ENCODE data around the gene RGL4. TPM values are rescaled to one million over a fixed set of nuclear protein-coding genes. Genes with fewer than 3 reads are reported as not detected.
"Not testable (repeated sequence)": the region's sequence is repeated elsewhere in the genome, so short reads cannot be mapped to it uniquely, and the experiment has no call there.

Gene RGL4, protein sequence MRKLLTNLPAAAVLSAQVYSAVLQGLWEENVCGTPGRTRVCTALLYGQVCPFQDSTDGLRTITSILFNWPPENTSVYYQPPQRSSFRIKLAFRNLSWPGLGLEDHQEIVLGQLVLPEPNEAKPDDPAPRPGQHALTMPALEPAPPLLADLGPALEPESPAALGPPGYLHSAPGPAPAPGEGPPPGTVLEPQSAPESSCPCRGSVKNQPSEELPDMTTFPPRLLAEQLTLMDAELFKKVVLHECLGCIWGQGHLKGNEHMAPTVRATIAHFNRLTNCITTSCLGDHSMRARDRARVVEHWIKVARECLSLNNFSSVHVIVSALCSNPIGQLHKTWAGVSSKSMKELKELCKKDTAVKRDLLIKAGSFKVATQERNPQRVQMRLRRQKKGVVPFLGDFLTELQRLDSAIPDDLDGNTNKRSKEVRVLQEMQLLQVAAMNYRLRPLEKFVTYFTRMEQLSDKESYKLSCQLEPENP
- total RNA-seq, result 10 to 100 TPM; 17.1 to 17.4 TPM

DNA sequence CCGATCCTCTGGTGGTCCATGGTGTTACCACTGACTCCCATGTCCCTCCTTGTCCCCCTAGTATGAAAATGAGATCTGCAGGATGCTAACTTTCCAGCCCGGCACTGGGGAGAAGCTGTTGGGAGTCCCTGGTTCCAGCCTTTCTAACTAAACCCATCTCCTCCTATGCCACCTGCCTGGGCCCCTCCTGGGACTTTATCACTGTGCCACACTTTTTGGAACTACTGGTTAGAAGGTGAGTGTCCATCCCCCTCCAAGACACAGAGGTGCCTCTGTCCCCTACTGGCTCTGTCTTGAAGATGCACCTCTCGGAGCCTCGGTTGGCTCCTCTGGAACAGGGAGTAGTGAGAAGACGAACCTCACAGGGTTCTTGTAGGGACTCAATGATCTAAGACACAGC lies at the start of gene RGL4:
Gene RGL4, plus strand, starts transcription at position 301 of the 400 bp plus-strand sequence. CDS start 1,018 bp downstream, outside the sequence.
- H3K27ac Mint-ChIP-seq, result no peak within 1 kb of the TSS
- peaks cover 6% of the 10 kb centered on the region for H3K36me3 Mint-ChIP-seq
- H3K9me3 Mint-ChIP-seq, result no peaks in the 10 kb centered on the region
- H3K4me1 Mint-ChIP-seq, result peaks cover 15% of the 10 kb centered on the region
- H3K4me3 Mint-ChIP-seq, result no peak within 1 kb of the TSS
- no peak for DNase-seq
- H3K27me3 Mint-ChIP-seq, result no peaks in the 10 kb centered on the region

DNA sequence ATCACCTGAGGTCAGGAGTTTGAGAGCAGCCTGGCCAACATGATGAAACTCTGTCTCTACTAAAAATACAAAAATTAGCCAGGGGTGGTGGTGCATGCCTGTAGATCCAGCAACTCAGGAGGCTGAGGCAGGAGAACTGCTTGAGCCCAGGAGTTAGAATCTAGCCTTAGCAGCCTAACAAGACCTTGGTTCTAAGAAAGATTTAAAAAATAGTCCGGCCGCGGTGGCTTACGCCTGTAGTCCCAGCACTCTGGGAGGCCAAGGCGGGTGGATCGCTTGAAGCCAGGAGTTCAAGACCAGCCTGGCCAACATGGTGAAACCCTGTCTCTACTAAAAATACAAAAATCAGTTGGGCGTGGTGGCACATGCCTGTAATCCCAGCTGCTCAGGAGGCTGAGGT lies 44.3 kb upstream of the RGL4 start:
- H3K27ac Mint-ChIP-seq, DNase-seq, H3K9me3 Mint-ChIP-seq, H3K4me3 Mint-ChIP-seq, H3K36me3 Mint-ChIP-seq, H3K27me3 Mint-ChIP-seq, H3K4me1 Mint-ChIP-seq: not testable (repeated sequence)

DNA sequence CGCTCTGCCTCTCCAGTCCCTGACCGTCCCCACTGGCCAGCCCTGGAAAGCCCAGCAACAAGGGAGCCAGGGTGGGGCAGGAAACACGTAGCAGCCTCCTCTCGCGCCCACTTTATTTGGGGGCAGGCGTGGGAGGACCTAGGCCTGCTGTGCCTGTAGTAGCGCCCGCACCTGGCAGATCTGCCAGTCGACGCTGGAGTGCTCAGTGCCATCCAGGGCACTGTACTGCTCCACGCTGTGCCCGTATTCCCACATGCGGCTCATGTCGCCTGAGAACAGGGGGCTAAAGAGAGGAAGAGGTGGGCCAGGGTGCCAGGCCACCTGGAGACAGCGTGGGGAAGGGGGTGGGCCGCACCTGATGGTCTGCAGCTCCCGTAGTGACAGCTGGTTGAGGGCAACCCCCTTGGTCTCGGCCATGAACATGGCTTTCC lies 41.7 kb upstream of the RGL4 start:
- no peaks in the 10 kb centered on the region for H3K36me3 Mint-ChIP-seq
- H3K4me1 Mint-ChIP-seq, result no peaks in the 10 kb centered on the region
- no peak overlapping the region for H3K27ac Mint-ChIP-seq
- DNase-seq, result no peak
- H3K27me3 Mint-ChIP-seq, result no peaks in the 10 kb centered on the region
- H3K9me3 Mint-ChIP-seq, result no peaks in the 10 kb centered on the region
- H3K4me3 Mint-ChIP-seq, result no peak overlapping the region

DNA sequence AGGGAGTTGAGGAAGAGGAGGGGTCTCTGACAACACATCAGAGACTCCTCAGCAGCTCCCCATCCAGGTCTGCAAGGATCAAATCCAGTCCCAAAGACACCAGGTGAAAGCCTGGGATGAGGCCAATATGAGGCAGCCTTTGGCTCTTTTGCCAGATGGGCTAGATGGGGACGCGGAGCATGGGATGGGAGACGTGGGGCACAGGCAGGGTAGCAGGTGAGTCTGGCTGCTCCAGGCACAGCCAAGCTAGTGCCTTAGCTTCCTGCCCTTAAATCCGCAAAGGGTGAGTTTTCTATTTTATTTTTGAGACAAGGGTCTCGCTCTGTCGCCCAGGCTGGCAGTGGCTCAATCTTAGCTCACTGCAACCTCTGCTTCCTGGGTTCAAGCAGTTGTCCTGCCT lies 39.1 kb upstream of the RGL4 start:
- no peaks in the 10 kb centered on the region for H3K36me3 Mint-ChIP-seq
- H3K4me1 Mint-ChIP-seq, result no peaks in the 10 kb centered on the region
- H3K9me3 Mint-ChIP-seq, result no peaks in the 10 kb centered on the region
- no peaks in the 10 kb centered on the region for H3K27me3 Mint-ChIP-seq
- H3K4me3 Mint-ChIP-seq, result no peak overlapping the region
- no peak overlapping the region for H3K27ac Mint-ChIP-seq
- DNase-seq, result no peak

DNA sequence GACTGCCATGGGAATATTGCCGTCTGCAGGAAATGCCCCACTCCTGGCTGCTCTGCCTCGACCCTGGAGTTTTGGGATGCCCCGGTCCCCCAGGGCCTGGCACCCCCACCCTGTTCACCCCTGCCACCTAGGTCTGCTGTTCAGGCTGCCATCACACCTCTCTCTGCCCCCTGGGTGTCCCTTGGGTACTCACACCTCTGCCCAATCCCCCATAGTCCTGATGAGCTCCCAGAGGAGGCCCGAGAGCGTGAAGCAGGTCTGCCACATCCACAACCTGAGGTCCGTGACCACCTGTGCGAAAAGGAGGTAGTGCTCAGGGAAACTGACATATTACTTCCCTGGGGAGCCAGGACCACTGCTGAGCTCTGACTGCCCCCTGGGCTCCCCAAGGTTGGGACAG lies 38.5 kb upstream of the RGL4 start:
- no peaks in the 10 kb centered on the region for H3K36me3 Mint-ChIP-seq
- H3K27me3 Mint-ChIP-seq, result no peaks in the 10 kb centered on the region
- DNase-seq, result no peak
- no peaks in the 10 kb centered on the region for H3K9me3 Mint-ChIP-seq
- no peak overlapping the region for H3K27ac Mint-ChIP-seq
- no peaks in the 10 kb centered on the region for H3K4me1 Mint-ChIP-seq
- H3K4me3 Mint-ChIP-seq, result no peak overlapping the region

DNA sequence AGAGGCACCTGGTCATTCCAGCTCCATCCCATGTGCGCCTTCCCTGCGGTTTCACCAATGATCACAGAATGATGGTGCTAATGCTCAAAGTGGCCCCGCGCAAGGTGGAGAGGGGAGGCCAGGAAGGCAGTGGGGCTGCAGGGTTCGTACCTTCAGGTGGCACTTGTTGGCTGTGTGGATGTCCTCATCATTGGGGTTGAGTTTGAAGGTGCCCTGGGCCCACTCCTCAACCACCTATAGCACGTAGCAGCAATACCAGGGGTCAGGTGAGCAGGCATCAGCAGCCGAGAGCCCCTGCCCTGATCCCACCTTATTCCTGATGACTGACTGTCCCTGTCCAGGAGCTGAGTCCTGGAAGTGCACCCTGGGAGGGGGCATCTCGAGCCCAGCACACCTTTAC lies 38.1 kb upstream of the RGL4 start:
- Mint-ChIP-seq H3K27me3 (no peaks in the 10 kb centered on the region), H3K36me3 (no peaks in the 10 kb centered on the region), H3K4me3 (no peak overlapping the region), H3K4me1 (no peaks in the 10 kb centered on the region), H3K27ac (no peak overlapping the region), H3K9me3 (no peaks in the 10 kb centered on the region)
- no peak for DNase-seq

DNA sequence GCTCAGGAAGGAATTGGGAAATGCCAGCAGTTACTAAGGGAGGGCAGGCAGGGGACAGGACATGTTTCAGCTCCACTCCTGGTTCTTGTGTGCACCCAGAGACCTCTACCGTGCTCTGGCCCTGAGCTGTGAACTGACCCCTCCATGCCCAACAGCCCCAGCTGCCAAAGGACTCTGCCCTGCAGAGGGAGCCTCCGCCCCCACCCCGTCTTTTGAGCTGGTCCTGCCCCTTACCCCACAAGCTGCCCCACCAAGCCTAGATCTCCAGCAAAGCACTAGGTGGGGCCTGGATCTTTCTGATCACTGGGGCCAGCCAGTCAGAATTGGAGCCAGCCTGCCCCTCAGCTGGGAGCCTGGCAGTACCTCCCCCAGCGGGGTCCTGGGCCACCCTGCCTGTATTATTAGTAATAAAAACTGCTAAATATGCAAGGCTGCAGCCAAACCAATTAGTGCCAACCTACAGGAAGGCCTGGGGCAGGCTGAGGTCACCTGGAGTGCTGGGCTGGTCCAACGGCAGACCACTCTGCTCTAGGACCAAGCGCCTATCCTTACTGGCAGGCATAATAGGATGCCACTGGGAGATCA lies 34.8 kb upstream of the RGL4 start:
- H3K27me3 Mint-ChIP-seq, result no peaks in the 10 kb centered on the region
- no peak overlapping the region for H3K4me3 Mint-ChIP-seq
- no peak overlapping the region for H3K27ac Mint-ChIP-seq
- H3K4me1 Mint-ChIP-seq, result no peaks in the 10 kb centered on the region
- no peak for DNase-seq
- no peaks in the 10 kb centered on the region for H3K9me3 Mint-ChIP-seq
- no peaks in the 10 kb centered on the region for H3K36me3 Mint-ChIP-seq

DNA sequence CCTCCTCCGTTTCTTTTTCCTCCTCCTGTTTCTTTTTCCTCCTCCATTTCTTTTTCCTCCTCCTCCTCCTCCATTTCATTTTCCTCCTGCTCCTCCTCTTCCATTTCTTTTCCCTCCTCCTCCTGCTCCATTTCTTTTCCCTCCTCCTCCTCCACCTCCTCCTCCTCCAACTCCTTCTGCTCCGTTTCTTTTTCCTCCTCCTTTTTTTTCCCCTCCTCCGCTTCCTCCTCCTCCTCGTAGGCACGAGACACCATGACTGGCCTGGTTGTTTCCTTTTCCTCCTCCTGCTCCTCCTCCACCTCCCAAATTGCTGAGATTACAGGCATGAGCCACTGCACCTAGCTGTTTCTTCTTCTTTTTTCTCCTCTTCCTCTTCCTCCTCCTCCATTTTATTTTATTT lies 33.1 kb upstream of the RGL4 start:
- H3K27ac Mint-ChIP-seq, result no peak overlapping the region

DNA sequence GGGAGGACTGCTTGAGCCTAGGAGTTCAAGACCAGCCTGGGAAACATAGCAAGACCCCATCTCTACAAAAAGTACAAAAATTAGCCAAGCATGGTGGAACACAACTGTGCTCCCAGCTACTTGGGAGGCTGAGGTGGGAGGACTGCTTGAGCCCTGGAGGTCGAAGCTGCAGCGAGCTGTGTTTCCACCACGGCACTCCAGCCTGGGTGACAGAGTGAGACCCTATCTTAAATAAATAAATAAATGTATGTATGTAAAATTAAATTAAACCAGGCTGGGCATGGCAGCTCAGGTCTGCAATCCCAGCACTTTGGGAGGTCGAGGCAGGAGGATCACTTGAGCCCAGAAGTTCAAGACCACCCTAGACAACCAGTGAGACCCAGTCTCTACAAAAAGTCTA lies 30.4 kb upstream of the RGL4 start:
- H3K9me3 Mint-ChIP-seq, DNase-seq, H3K27me3 Mint-ChIP-seq, H3K4me1 Mint-ChIP-seq, H3K4me3 Mint-ChIP-seq, H3K27ac Mint-ChIP-seq: not testable (repeated sequence)
- H3K36me3 Mint-ChIP-seq, result peaks cover 22% of the 10 kb centered on the region

More for the DNA sequence above, 33.1 kb upstream of the RGL4 start:
- H3K4me3 Mint-ChIP-seq, result no peak overlapping the region
- peaks cover 9% of the 10 kb centered on the region for H3K36me3 Mint-ChIP-seq
- H3K4me1 Mint-ChIP-seq, result no peaks in the 10 kb centered on the region
- DNase-seq, result no peak
- H3K27me3 Mint-ChIP-seq, result no peaks in the 10 kb centered on the region
- H3K9me3 Mint-ChIP-seq, result peaks cover 2% of the 10 kb centered on the region

DNA sequence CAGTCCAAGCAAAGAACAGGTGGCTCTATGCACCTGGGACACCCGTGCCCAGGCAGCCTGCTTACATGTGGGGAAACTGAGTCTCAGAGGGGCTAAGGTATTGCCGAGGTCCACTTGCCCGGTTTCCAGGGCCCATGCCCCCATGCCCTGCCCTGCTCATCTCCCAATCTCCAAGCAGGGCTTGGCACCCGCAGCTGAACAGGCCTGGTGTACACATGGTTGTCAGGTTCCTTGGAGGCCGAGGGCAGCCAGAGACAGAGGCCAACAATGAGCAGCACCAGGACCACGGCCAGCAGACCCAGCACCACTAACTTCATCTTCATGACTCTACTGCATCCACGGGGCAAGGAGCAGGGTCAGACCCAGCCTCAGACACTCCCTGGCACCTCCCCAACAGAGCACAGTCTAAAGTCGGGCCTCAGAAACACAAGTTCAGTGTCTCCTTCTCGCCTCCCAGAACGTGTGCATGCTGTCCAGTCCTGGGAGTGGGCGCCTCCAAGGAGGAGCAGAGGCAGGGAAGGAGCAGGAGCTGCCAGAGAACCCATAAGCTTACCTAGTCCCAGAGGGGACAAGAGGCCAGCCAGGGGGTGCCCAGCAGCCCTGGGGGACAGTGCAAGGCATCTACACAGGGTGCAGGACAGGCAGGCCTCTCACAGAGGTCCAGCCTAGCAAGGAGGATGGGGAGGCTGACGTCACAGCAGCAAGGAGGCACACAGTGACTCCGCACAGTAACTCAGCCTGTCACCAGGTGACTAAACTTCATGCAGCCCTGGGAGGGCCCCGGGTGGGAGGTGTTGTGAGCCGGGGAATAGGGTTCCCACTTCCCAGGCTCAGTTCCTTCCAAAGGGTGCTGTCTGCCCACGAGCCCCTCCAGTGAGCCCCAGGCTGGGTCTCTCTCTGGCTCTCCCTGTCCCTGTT lies 20.2 kb upstream of the RGL4 start:
- no peak overlapping the region for H3K27ac Mint-ChIP-seq

DNA sequence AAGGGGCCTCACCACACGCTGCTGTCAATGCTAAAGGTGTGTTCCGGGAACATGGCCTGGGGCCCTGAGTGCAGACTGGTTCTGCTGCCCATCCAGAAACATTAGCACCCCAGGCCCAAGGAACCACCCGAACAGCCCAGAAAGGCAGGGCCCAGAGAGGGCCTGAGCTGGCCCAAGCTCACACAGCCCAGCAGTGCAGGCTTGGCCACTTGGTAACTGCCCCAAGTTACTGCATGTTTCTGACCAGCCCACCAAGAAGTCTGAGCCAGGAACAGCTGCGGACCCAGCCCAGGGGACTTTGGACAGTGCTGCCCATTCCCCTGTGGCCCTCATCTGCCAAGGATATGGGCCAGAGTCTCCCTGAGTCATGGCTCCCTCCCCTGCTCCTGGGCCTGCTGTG lies 19.4 kb upstream of the RGL4 start:
- H3K36me3 Mint-ChIP-seq, DNase-seq, H3K9me3 Mint-ChIP-seq, H3K27me3 Mint-ChIP-seq, H3K4me3 Mint-ChIP-seq, H3K27ac Mint-ChIP-seq, H3K4me1 Mint-ChIP-seq: not testable (repeated sequence)

More for the DNA sequence above, 20.2 kb upstream of the RGL4 start:
- peaks cover 9% of the 10 kb centered on the region for H3K36me3 Mint-ChIP-seq
- H3K4me3 Mint-ChIP-seq, result no peak overlapping the region
- H3K4me1 Mint-ChIP-seq, result no peaks in the 10 kb centered on the region
- no peaks in the 10 kb centered on the region for H3K27me3 Mint-ChIP-seq
- H3K9me3 Mint-ChIP-seq, result peaks cover 1% of the 10 kb centered on the region
- no peak for DNase-seq

DNA sequence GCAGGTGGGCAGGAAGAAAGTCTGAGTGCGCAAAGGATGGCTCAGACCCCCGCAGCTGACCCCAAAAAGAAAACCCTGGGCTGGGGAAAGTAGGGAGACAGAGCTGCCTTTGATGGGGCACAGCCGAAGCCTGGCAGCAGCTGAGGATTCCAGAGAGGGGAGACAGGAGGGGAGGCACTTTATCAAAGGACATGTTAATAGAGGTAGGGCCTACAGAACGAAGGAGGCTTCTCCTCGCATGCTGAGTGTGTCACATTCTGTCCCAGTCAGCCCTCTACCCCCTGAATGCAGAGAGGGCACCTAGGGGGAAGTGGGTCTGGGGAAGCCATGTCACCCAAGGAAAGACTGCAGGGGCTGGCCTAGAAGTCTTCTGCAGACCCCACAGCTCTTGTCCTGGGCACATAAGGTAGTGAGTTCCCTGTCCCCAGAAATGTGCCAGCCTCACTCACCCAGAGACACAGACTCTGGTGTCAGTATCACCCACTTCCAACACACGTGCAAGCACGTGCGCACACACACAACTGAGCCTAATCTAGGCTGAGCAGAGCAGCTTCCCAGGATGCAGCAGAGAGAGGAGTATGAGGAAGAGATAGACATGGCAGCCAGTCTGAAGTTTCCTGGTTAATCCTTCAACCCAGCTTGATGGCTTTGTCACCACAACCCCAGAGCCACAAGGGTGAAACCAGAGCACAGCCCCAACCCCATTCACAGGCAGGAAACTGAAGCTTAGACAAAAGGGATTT lies 18.3 kb upstream of the RGL4 start:
- H3K4me1 Mint-ChIP-seq, H3K4me3 Mint-ChIP-seq, H3K27ac Mint-ChIP-seq, H3K27me3 Mint-ChIP-seq, H3K9me3 Mint-ChIP-seq, H3K36me3 Mint-ChIP-seq, DNase-seq: not testable (repeated sequence)

DNA sequence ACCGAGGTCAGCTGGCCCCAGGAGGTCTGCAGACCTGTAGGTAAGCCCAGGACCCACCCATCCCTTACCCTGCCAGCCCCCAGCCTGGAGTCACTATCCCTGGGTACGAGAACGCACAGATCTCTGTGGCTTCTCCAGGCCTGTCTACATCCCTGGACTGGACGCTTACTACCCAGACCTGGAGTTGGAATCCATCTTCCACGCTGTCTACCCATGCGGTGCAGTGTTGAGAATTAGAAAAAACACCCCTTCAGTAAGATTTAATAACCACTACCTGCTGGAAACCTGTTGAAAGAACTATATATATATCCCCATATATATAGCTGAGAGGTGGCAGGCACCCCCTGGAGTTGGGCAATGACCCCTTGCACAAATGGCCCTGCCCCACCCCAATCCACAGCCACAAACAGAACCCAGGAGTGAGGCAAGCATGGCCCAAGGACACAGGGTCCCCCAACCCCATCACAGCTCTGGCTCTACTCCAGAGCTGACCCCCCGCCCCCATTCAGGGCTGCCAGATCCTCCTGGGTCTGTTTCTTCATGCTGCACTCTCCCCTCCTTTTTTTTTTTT lies 17.7 kb upstream of the RGL4 start:
- no peaks in the 10 kb centered on the region for H3K27me3 Mint-ChIP-seq
- no peak overlapping the region for H3K27ac Mint-ChIP-seq
- H3K4me1 Mint-ChIP-seq, result no peaks in the 10 kb centered on the region

More for the DNA sequence above, 17.7 kb upstream of the RGL4 start:
- Mint-ChIP-seq H3K4me3 (no peak overlapping the region), H3K36me3 (peaks cover 3% of the 10 kb centered on the region), H3K9me3 (peaks cover 1% of the 10 kb centered on the region)
- no peak for DNase-seq
